GM18951 (cell line): ENCODE results near the gene CORO1C.

Experiments
- POLR2A ChIP-seq: IDR thresholded peaks from 4 replicates; pipeline ENCODE4 v1.6.1; 2011; ENCODE audit warnings: mild to moderate bottlenecking; ENCODE audit not compliant: insufficient read length, insufficient read depth; ENCODE audit errors: extremely low read depth
- in situ Hi-C: fragments of 300-500 bp; cut with MboI; formaldehyde crosslinking; loops from one replicate; pipeline ENCODE4 v1.12.0; 2022; ENCODE audit warnings: low sequenced_read_pairs, mixed read lengths, inconsistent platforms; ENCODE audit not compliant: unreplicated experiment

CORO1C gene

DNA sequence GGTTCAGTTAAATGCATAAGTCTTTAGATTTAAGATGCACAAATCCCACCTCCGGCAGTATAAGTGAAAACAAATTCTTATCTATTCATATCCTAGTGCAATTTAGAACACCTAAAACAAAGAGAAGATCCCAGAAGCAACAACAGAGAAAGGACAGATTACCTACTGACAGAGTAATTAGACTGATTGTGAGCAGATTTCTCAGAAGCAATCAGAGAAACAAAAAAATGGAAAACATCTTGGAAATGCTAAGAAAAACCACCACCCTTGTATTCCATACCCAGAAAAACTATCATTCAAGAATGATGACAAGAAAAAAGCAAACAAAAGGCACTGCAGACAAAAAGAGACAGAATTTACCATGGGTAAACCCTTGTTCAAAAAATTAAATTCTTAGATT lies 50.0 kb downstream of the CORO1C start:
- no peak for TF ChIP-seq POLR2A
- in situ Hi-C loops: no loop called here

- no peak for TF ChIP-seq POLR2A
- in situ Hi-C loops: no loop called here
Observed at GRCh38 chr12:108679106-108679681, 52.1 kb downstream of the CORO1C start.

GRCh38 chr12:108678104-108678730 lies 53.1 kb downstream of the CORO1C start:
- in situ Hi-C loops: no loop called here
- TF ChIP-seq POLR2A: no peak

GRCh38 chr12:108677381-108677780 lies 53.9 kb downstream of the CORO1C start:
- in situ Hi-C loops: no loop called here

GRCh38 chr12:108676707-108677106 lies 54.6 kb downstream of the CORO1C start:
- no peak for TF ChIP-seq POLR2A
- in situ Hi-C loops: no loop called here

More at GRCh38 chr12:108677381-108677780, 53.9 kb downstream of the CORO1C start:
- no peak for TF ChIP-seq POLR2A

- no peak for TF ChIP-seq POLR2A
- in situ Hi-C loops: no loop called here
Observed at GRCh38 chr12:108675792-108676191, 55.5 kb downstream of the CORO1C start.

DNA sequence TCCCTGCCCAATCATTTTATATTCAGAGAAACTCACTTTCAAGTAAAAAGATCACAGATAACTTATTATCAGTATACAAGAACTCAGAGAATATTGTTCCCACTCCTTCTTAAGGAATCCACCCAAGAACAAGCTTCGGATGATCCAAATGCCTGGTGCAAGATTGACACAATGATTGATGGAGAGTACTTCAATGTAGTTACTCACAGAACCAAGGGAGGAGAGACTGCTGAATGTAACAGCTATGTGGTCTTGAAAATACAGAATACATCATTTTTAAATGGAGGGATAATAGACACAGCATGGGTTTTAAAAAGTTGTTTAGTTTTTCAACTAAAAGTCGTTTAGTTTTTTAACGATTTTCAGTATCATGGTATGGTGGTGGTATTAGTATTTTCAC lies 59.3 kb downstream of the CORO1C start:
- no peak for TF ChIP-seq POLR2A
- in situ Hi-C loops: loop anchor here (25.0 kb wide), 2 partner anchors 265 to 390 kb away; partner anchors contain the start of gene USP30

GRCh38 chr12:108671110-108671509 lies 60.2 kb downstream of the CORO1C start:
- in situ Hi-C loops: loop anchor here (25.0 kb wide), 2 partner anchors 266 to 391 kb away; partner anchors contain the start of gene USP30
- TF ChIP-seq POLR2A: no peak

DNA sequence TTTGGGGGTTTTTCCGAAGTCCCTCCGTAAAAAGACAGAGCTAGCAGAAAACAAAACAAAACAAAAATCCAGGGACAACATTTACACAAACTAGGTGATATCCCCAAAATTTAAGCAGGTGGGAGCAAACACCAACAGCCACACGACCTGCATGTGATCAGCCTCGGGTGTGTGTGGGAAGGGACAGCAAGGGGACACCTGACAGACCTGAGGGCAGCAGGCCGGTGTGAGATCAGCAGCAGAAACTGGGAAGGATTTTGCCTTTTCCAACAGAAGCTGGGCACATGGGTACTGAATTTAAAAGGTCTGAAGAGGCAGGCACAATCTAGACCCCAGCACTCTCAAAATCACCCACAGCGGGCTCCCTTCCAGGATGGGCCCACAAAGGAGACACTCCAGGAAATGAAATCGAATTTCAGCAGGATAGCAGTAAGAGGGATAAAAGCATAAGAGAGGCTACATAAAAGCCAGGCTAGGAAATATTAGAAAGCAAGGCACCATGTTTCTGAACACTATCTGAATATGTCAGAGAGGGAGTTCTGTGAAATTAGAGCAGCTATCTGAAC lies 61.2 kb downstream of the CORO1C start:
- in situ Hi-C loops: loop anchor here (25.0 kb wide), 2 partner anchors 267 to 392 kb away; partner anchors contain the start of gene USP30
- TF ChIP-seq POLR2A: no peak

- in situ Hi-C loops: loop anchor here (10.0 to 25.0 kb wide), 3 partner anchors 136 to 394 kb away; partner anchors contain the start of gene USP30
- no peak for TF ChIP-seq POLR2A
Observed at GRCh38 chr12:108668542-108668941, 62.8 kb downstream of the CORO1C start.

GRCh38 chr12:108668063-108668462 lies 63.3 kb downstream of the CORO1C start:
- TF ChIP-seq POLR2A: no peak
- in situ Hi-C loops: loop anchor here (10.0 to 25.0 kb wide), 3 partner anchors 137 to 394 kb away; partner anchors contain the start of gene USP30

DNA sequence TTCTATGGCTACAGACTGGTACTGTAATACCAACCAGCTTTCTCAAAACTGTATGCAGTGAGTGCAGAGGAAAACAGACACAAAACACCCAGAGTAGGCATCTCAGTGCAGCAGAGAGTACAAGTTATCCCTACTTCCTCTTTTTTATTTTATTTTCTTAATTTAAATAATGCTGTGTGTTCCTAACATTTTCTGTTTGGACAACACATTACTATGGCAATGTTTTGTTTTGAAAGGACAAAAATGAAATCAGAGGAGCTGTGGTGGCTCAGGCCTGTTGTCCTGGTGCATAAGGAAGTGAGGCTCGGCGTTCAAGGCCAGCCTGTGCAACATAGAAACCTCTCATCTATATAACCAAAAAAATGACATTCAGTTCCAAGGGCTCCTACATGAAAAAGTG lies 64.0 kb downstream of the CORO1C start:
- no peak for TF ChIP-seq POLR2A
- in situ Hi-C loops: loop anchor here (10.0 to 25.0 kb wide), 3 partner anchors 137 to 395 kb away; partner anchors contain the start of gene USP30

DNA sequence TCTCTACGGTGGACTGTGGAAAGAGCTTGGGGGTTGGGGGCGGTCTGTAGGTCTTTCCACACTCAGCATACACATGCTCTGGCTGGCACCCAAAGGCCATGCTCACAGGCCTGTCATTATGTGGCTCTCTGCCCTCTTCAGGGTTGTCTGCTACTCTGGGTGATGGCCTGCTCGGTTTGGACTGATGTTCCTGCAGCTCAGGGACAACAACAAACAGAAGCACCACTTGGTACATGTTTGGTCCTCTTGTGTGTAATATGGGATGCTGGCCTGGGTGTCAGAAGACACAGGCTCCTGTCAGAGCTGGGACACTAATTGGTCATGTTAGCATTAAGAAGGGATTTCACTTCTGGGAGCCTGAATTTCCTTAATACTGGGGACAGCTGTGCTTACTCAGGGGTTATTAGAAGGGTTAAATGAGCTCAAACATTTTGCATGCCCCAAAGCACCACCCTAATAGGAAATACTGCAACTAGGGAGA lies 64.9 kb downstream of the CORO1C start:
- TF ChIP-seq POLR2A: no peak

More for the DNA sequence above, 64.9 kb downstream of the CORO1C start:
- in situ Hi-C loops: loop anchor here (10.0 to 25.0 kb wide), 3 partner anchors 138 to 396 kb away; partner anchors contain the start of gene USP30
